SIG-M5 (cell line): ENCODE results near the gene PEX11B.

Experiments used
- DNase-seq: peaks from one replicate; lab custom pipeline; 2025; lab: John Stamatoyannopoulos, UW

PEX11B gene

GRCh38 chr1:145908653-145909052 lies 9.9 kb downstream of the PEX11B start:
- no peak for DNase-seq

GRCh38 chr1:145906954-145907753 lies 11.4 kb downstream of the PEX11B start:
- DNase-seq = no peak

GRCh38 chr1:145901312-145902021 lies 17.1 kb downstream of the PEX11B start:
- no peak for DNase-seq

- DNase-seq = no peak
Measured at GRCh38 chr1:145898756-145899155, 19.8 kb downstream of the PEX11B start.

GRCh38 chr1:145897969-145898368 lies 20.5 kb downstream of the PEX11B start:
- no peak for DNase-seq

GRCh38 chr1:145895471-145895870 lies 23.0 kb downstream of the PEX11B start:
- DNase-seq = no peak

- no peak for DNase-seq
Measured at GRCh38 chr1:145893306-145894055, 25.0 kb downstream of the PEX11B start.

- no peak for DNase-seq
Measured at GRCh38 chr1:145892486-145893087, 25.9 kb downstream of the PEX11B start.

GRCh38 chr1:145891587-145892485 lies 26.7 kb downstream of the PEX11B start:
- DNase-seq = no peak

- no peak for DNase-seq
Measured at GRCh38 chr1:145891143-145891542, 27.4 kb downstream of the PEX11B start.

- DNase-seq = no peak
Measured at GRCh38 chr1:145889722-145890121, 28.8 kb downstream of the PEX11B start.

GRCh38 chr1:145887631-145888030 lies 30.9 kb downstream of the PEX11B start:
- no peak for DNase-seq

GRCh38 chr1:145886816-145887215 lies 31.7 kb downstream of the PEX11B start:
- DNase-seq = no peak

GRCh38 chr1:145886390-145886789 lies 32.1 kb downstream of the PEX11B start:
- no peak for DNase-seq

- DNase-seq = no peak
Measured at GRCh38 chr1:145885738-145886287, 32.7 kb downstream of the PEX11B start, which contains the start of gene ANKRD35. TSS of gene ANKRD35 (minus strand) at chr1:145885866. CDS start at chr1:145885758, 108 bp downstream.

GRCh38 chr1:145884675-145885074 lies 33.8 kb downstream of the PEX11B start:
- no peak for DNase-seq

- DNase-seq = no peak
Measured at GRCh38 chr1:145879775-145880174, 38.7 kb downstream of the PEX11B start.

- no peak for DNase-seq
Measured at GRCh38 chr1:145878724-145879123, 39.8 kb downstream of the PEX11B start.

GRCh38 chr1:145877923-145878486 lies 40.5 kb downstream of the PEX11B start:
- DNase-seq = no peak

- DNase-seq = no peak
Measured at GRCh38 chr1:145874646-145875045, 43.9 kb downstream of the PEX11B start.
